Fibroblast of mammary gland (primary cell): Measurements from ENCODE around the gene RAC2.

Source experiments
- DNase-seq: peaks from one replicate; pipeline ENCODE4 v3.0.0-alpha.2; 2010; ENCODE audit warnings: low read depth
- H3K4me3 ChIP-seq: 2 replicates; pipeline ENCODE4 v1.5.1; 2011; ENCODE audit warnings: low read depth, mild to moderate bottlenecking, low read length, moderate library complexity; ENCODE audit not compliant: control insufficient read depth
- TF ChIP-seq, protein P1 (sequence below): conservative IDR thresholded peaks from 2 replicates; pipeline ENCODE4 v1.5.1; 2011; ENCODE audit warnings: low read depth, low read length, inconsistent platforms; ENCODE audit not compliant: control insufficient read depth, insufficient read depth

Gene RAC2

DNA sequence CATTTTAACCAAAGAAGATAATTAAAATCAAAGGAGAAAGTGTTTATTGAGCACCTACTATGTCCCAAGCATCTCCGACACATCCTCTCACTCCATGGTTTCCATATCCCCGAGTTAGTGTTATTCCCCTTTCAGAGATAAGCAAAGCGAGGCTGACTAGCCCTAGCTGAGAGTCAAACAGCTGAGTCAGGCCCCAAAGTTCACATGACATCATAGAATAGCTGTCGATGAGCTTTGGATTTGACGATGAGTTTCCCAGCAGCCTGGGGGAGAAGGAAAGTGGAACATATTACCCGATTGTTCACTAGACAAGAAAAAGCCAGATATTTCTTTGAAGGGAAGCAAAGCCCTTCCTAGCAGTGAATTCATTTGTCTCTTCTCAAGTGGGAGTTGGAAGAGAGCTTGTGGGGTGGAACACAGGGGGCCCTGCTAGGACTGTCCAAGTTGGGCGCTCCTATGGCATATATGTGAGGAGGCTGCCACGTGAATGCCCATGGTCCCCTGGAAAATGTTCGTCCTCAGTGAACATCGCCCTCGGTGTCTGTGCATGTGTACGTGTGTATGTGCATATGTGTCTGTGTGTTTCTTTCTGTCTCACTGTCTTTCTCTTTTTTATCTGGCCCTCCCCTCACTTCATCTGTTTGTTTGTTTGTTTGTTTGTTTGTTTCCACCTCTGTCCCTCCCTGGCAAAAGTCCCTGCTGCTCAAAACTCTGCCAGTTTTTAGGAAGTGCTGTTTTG lies 37.7 kb upstream of the RAC2 start:
- DNase-seq = no peak
- no peak overlapping the region for H3K4me3 ChIP-seq
- TF ChIP-seq, protein P1, sequence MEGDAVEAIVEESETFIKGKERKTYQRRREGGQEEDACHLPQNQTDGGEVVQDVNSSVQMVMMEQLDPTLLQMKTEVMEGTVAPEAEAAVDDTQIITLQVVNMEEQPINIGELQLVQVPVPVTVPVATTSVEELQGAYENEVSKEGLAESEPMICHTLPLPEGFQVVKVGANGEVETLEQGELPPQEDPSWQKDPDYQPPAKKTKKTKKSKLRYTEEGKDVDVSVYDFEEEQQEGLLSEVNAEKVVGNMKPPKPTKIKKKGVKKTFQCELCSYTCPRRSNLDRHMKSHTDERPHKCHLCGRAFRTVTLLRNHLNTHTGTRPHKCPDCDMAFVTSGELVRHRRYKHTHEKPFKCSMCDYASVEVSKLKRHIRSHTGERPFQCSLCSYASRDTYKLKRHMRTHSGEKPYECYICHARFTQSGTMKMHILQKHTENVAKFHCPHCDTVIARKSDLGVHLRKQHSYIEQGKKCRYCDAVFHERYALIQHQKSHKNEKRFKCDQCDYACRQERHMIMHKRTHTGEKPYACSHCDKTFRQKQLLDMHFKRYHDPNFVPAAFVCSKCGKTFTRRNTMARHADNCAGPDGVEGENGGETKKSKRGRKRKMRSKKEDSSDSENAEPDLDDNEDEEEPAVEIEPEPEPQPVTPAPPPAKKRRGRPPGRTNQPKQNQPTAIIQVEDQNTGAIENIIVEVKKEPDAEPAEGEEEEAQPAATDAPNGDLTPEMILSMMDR = no peak

- H3K4me3 ChIP-seq = no peak overlapping the region
- TF ChIP-seq, protein P1 = no peak
- DNase-seq = no peak
Observed at GRCh38 chr22:37281195-37281594, 37.1 kb upstream of the RAC2 start.

GRCh38 chr22:37280718-37281117 lies 36.6 kb upstream of the RAC2 start:
- DNase-seq = no peak
- TF ChIP-seq, protein P1 = no peak

GRCh38 chr22:37279331-37280181 lies 35.5 kb upstream of the RAC2 start:
- peak; percentile 54 for DNase-seq
- TF ChIP-seq, protein P1 = no peak
- no peak overlapping the region for H3K4me3 ChIP-seq

More at GRCh38 chr22:37280718-37281117, 36.6 kb upstream of the RAC2 start:
- H3K4me3 ChIP-seq = no peak overlapping the region

DNA sequence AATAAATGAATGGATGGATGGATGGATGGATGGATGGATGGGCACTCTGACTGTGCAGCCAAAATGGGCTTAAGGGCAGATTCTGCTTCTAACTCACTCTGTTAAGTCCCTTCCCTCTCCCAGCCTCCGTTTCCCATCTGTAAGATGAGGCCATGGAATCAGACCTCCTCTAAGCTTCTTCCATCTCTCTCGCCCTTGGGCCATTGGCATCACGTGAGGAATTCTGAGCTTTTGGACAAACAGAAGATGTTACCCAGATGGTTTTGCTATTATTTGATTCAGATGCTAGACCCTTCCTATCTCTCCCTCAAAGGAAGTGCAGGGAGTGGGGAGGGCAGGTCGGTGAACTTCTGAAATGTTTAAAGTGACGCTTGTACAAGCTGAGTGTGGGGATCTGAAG lies 34.2 kb upstream of the RAC2 start:
- TF ChIP-seq, protein P1 = no peak
- DNase-seq = no peak

DNA sequence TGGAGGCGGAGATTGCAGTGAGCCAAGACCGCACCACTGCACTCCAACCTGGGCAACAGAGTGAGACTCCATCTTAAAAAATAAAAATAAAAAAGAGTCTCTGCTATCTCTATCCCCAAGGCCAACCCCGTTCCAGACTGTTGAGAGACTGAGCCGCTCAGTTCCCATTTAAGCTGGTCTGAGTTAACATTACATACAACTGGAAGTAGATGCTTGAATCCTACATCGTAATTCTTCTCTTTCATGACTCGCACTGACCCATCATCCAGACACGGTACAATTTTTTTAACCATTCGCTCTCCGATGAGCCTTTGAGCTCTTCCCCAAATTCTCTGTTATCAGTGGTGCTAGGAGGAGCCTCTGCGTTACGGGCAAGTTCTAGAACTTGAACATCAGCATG lies 33.3 kb upstream of the RAC2 start:
- no peak for DNase-seq
- no peak overlapping the region for H3K4me3 ChIP-seq
- TF ChIP-seq, protein P1 = no peak

More for the DNA sequence above, 34.2 kb upstream of the RAC2 start:
- H3K4me3 ChIP-seq = no peak overlapping the region
